HepG2 (cell line): Measurements from ENCODE around the gene ITIH1. TPM values are rescaled to one million over a fixed set of nuclear protein-coding genes. Genes with fewer than 3 reads are reported as not detected.
A peak's percentile ranks its signal among the peaks of the same experiment; 100 is the strongest.

ENCODE experiments used
- AHDC1 ChIP-seq: sonication (generic); formaldehyde crosslinking; IDR thresholded peaks from 2 replicates; pipeline ENCODE4 v1.5.1; 2020; ENCODE audit warnings: mild to moderate bottlenecking, missing genetic modification reagents, borderline replicate concordance
- BRD4 ChIP-seq: sonication (generic); formaldehyde crosslinking; IDR thresholded peaks from 2 replicates; pipeline ENCODE4 v1.4.0; 2020; ENCODE audit warnings: missing genetic modification reagents
- CBX5 ChIP-seq: sonication (generic); formaldehyde crosslinking; IDR thresholded peaks from 2 replicates; pipeline ENCODE4 v1.4.0; 2020; ENCODE audit warnings: missing genetic modification reagents, borderline replicate concordance
- DMAP1 ChIP-seq: IDR thresholded peaks from 2 replicates; pipeline ENCODE4 v1.6.1; 2016
- KDM5A ChIP-seq: fragments of 200-600 bp; sonication (generic); IDR thresholded peaks from 2 replicates; pipeline ENCODE4 v1.7.0; 2018; ENCODE audit warnings: antibody characterized with exemption, mild to moderate bottlenecking, low read length, borderline replicate concordance
- MXD4 ChIP-seq: IDR thresholded peaks from 2 replicates; pipeline ENCODE4 v1.6.1; 2016; ENCODE audit warnings: mild to moderate bottlenecking, missing biosample characterization, missing genetic modification reagents
- PLSCR1 ChIP-seq: sonication (generic); formaldehyde crosslinking; IDR thresholded peaks from 2 replicates; pipeline ENCODE4 v1.5.0; 2020; ENCODE audit warnings: missing genetic modification reagents, mild to moderate bottlenecking, borderline replicate concordance
- RNF2 ChIP-seq: fragments of 450-650 bp; conservative IDR thresholded peaks from 2 replicates; pipeline ENCODE4 v1.6.1; 2016; ENCODE audit warnings: low read depth
- SKI ChIP-seq: fragments of 450-650 bp; IDR thresholded peaks from one replicate; pipeline ENCODE4 v1.6.1; 2018; ENCODE audit warnings: mild to moderate bottlenecking; ENCODE audit not compliant: partially characterized antibody
- SMARCC2 ChIP-seq: fragments of 450-650 bp; IDR thresholded peaks from 2 replicates; pipeline ENCODE4 v1.6.1; 2017; ENCODE audit warnings: antibody characterized with exemption, mild to moderate bottlenecking
- ZEB1 ChIP-seq: IDR thresholded peaks from 2 replicates; pipeline ENCODE4 v1.6.1; 2012; ENCODE audit warnings: mild to moderate bottlenecking, low read depth, inconsistent platforms; ENCODE audit not compliant: insufficient replicate concordance
- ZNF10 ChIP-seq: sonication (generic); formaldehyde crosslinking; IDR thresholded peaks from 2 replicates; pipeline ENCODE4 v1.4.0; 2020; ENCODE audit warnings: mild to moderate bottlenecking, low read depth, missing genetic modification reagents, borderline replicate concordance
- ZNF225 ChIP-seq: sonication (generic); formaldehyde crosslinking; IDR thresholded peaks from 2 replicates; pipeline ENCODE4 v1.4.0; 2020; ENCODE audit warnings: mild to moderate bottlenecking, missing genetic modification reagents
- ZNF275 ChIP-seq: sonication (generic); formaldehyde crosslinking; IDR thresholded peaks from 2 replicates; pipeline ENCODE4 v1.8.0; 2022; ENCODE audit warnings: missing genetic modification reagents, mild to moderate bottlenecking, inconsistent platforms, borderline replicate concordance
- ZNF501 ChIP-seq: sonication (generic); formaldehyde crosslinking; IDR thresholded peaks from 2 replicates; pipeline ENCODE4 v1.5.1; 2020; ENCODE audit warnings: mild to moderate bottlenecking, moderate library complexity, missing genetic modification reagents
- ZNF530 ChIP-seq: sonication (generic); formaldehyde crosslinking; IDR thresholded peaks from 2 replicates; pipeline ENCODE4 v1.5.0; 2020; ENCODE audit warnings: low read depth, mild to moderate bottlenecking, missing genetic modification reagents
- ZNF724P ChIP-seq: sonication (generic); formaldehyde crosslinking; IDR thresholded peaks from 2 replicates; pipeline ENCODE4 v1.8.0; 2022; ENCODE audit warnings: missing genetic modification reagents, borderline replicate concordance
- ZZZ3 ChIP-seq: sonication (generic); formaldehyde crosslinking; IDR thresholded peaks from 2 replicates; pipeline ENCODE4 v1.4.0; 2020; ENCODE audit warnings: missing genetic modification reagents, mild to moderate bottlenecking, borderline replicate concordance
- polyA plus RNA-seq, 8 experiments: library from polyadenylated mRNA; depleted of rRNA in 3 of 8; stranded (reverse) in 7 of 8; unstranded in 1 of 8; fragments of >200 nt; fragmentation: Illumina TruSeq in 4 of 8; extraction: Trizol in 4 of 8; gene quantifications; 2 replicates each; pipeline versions ENCODE4 v1.2.1 to v1.2.3, GENCODE V29; 2011 to 2016; ENCODE audit warnings: low read depth in 4 of 8, missing spikeins in 1 of 8, mixed read lengths in 1 of 8; ENCODE audit not compliant: insufficient read depth in 1 of 8
- total RNA-seq, 5 experiments: library from RNA; depleted of rRNA; stranded (reverse); fragments of >200 nt; fragmentation: Illumina TruSeq; extraction: Trizol; gene quantifications; 2 replicates each; pipeline ENCODE4 v1.2.3, GENCODE V29; 2016; ENCODE audit warnings: low read depth in 1 of 5
- TF ChIP-seq, protein P1 (sequence below): sonication (generic); formaldehyde crosslinking; IDR thresholded peaks from 2 replicates; pipeline ENCODE4 v1.8.0; 2022; ENCODE audit warnings: mild to moderate bottlenecking, missing genetic modification reagents, moderate library complexity
- TF ChIP-seq, protein P2 (sequence below): sonication (generic); formaldehyde crosslinking; IDR thresholded peaks from 2 replicates; pipeline ENCODE4 v1.4.0; 2020; ENCODE audit warnings: mild to moderate bottlenecking, missing genetic modification reagents

The ITIH1 gene
- total and polyA plus RNA-seq, 2 of the 13 experiments (the other 11 are each of a cell fraction or from before 2014, with no cell fraction given) = 12.3 to 19.6 TPM

DNA sequence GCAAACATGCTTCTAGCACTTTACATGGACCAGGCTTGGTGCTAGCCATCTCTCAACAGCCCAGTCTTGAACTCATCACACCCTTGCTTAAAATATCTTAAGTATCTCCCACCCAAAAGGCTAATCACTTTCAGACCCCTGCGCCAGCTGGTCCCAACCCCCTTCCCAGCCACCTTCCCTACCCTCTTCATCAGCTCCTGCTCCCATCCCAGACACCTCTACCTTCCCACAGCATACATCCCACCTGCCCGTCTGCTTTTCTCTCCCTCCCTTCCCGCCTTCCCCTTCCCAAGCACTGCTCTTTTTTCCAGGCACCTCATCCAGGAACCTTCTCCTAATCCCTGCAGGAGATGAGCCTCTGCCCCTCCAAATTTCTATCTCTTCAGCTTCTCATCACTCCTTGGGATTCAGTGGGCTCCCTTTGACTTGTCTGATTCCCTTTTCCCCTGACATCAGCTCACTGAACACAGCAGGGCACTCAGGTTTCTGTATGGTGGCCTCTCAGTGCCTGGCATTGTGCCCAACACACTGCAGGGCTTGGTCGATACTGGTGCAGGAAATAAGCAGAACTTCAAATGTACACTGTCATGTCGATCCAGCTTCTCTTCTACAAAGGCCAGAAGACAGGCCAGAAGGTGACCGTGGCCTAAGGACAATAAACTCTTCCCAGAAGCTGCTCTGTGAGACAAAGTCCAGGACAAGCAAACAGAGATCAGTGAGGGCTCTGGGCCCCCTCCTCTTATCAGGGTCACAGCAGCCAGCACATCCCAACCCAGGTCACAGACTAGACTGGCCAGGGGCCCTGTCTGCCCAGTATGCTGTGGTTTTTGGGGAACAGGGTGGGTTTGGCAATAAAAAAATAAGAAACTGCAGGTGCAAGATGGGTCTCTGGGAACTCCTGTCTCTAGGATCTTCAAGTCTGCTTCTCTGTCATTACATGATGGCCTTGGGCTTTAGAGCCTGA, 2.2 kb upstream of the ITIH1 start (continued):
- TF ChIP-seq MXD4 (CRISPR knock-in tag) (no peak), SKI (peak; percentile 93), ZNF724P (CRISPR knock-in tag) (peak; percentile 73; the same call in 1 of the 2 replicates), ZEB1 (peak; percentile 20), SMARCC2 (no peak), ZNF501 (peak; percentile 79), RNF2 (no peak), PLSCR1 (CRISPR knock-in tag) (no peak), BRD4 (CRISPR knock-in tag) (peak; percentile 72), AHDC1 (CRISPR knock-in tag) (peak; percentile 94), KDM5A (no peak), DMAP1 (CRISPR knock-in tag) (no peak; the same call in 1 of the 2 replicates), CBX5 (CRISPR knock-in tag) (peak; percentile 33; the same call in 1 of the 2 replicates), ZNF10 (CRISPR knock-in tag) (no peak), ZNF275 (CRISPR knock-in tag) (peak; percentile 76; the same call in 1 of the 2 replicates), ZNF225 (no peak), ZNF530 (no peak), ZZZ3 (no peak)
- TF ChIP-seq, protein P1, sequence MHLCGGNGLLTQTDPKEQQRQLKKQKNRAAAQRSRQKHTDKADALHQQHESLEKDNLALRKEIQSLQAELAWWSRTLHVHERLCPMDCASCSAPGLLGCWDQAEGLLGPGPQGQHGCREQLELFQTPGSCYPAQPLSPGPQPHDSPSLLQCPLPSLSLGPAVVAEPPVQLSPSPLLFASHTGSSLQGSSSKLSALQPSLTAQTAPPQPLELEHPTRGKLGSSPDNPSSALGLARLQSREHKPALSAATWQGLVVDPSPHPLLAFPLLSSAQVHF (CRISPR knock-in tag) = no peak
- TF ChIP-seq, protein P2, sequence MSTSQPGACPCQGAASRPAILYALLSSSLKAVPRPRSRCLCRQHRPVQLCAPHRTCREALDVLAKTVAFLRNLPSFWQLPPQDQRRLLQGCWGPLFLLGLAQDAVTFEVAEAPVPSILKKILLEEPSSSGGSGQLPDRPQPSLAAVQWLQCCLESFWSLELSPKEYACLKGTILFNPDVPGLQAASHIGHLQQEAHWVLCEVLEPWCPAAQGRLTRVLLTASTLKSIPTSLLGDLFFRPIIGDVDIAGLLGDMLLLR (CRISPR knock-in tag) = no peak
